GM12801 (cell line): ENCODE data around the gene ENDOD1.

Source experiments
- CTCF ChIP-seq: IDR thresholded peaks from one replicate; pipeline ENCODE4 v1.5.1; 2011; ENCODE audit warnings: control low read depth; ENCODE audit not compliant: insufficient read length; ENCODE audit errors: extremely low read depth

The ENDOD1 gene

GRCh38 chr11:95054356-95054755, 35.3 kb upstream of the ENDOD1 start:
- TF ChIP-seq CTCF = no peak

GRCh38 chr11:95055283-95055897, 34.3 kb upstream of the ENDOD1 start:
- no peak for TF ChIP-seq CTCF

- no peak for TF ChIP-seq CTCF
Observed at GRCh38 chr11:95057959-95058358, 31.7 kb upstream of the ENDOD1 start.

GRCh38 chr11:95058621-95059020, 31.0 kb upstream of the ENDOD1 start:
- no peak for TF ChIP-seq CTCF

- no peak for TF ChIP-seq CTCF
Observed at GRCh38 chr11:95059046-95059445, 30.6 kb upstream of the ENDOD1 start.

GRCh38 chr11:95065336-95065735, 24.3 kb upstream of the ENDOD1 start:
- no peak for TF ChIP-seq CTCF

GRCh38 chr11:95066716-95067038, 23.0 kb upstream of the ENDOD1 start, which contains the start of gene SRSF8:
SRSF8 (plus strand) TSS chr11:95066919; CDS start chr11:95067227, 308 bp downstream.
- no peak for TF ChIP-seq CTCF
